GM08714 (cell line): ENCODE measurements around the gene AXIN1.
"Not testable (repeated sequence)": the region's sequence is repeated elsewhere in the genome, so short reads cannot be mapped to it uniquely, and the experiment has no call there.

Source experiments
- H3K4me3 ChIP-seq: fragments of 200-500 bp; sonication (Bioruptor generic); 2 replicates; pipeline ENCODE4 v1.5.1; 2014; ENCODE audit warnings: mild to moderate bottlenecking, low read length, inconsistent platforms
- ZNF274 ChIP-seq: IDR thresholded peaks from 2 replicates; pipeline ENCODE4 v1.6.1; 2012; ENCODE audit warnings: mild to moderate bottlenecking, low read depth, low read length

The AXIN1 gene

DNA sequence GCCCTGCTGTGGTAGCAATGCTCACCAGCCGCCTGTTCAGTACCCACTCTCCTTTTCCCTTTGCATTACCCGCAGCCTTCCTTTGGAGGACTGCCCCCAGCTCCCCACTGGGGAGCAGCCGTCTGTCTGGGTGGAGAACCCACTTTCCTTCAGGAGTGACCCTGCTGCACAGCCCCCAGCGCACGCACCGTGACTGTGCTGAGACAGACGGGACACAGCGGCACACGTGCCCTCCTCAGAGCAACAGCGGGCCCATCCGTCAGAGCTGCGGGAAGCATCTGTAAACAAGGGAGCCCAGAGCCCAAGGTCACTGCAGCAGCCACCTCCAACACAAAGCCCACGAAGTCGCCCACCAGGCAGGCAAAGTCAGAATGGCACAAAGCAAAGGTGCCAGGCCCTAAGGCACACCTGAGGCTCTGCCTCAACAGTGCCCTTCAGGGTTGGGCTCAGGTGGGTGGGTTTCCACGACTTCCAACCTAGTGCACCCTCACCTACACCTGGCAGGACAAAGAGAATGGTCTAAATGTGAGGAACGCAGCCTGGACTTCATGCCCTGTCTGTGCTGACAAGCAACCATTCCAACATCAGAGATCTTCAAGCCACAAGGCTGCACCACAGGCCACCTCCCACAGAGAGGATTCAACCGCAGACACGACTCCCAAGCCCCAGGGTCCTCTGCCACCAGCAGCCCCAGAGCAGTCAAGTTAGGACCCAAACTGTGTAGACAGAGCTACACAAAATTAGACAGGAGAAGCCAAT, 9.9 kb downstream of the AXIN1 start:
- H3K4me3 ChIP-seq, result no peak overlapping the region
- TF ChIP-seq ZNF274, result no peak

DNA sequence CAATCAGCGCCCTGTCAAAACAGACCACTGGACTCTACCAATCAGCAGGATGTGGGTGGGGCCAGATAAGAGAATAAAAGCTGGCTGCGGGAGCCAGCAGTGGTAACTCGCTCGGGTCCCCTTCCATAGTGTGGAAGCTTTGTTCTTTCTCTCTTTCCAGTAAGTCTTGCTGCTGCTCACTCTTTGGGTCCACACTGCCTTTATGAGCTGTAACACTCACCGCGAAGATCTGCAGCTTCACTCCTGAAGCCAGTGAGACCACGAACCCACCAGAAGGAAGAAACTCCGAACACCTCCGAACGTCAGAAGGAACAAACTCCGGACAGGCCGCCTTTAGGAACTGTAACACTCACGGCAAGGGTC, 10.6 kb downstream of the AXIN1 start:
- H3K4me3 ChIP-seq, result not testable (repeated sequence)

DNA sequence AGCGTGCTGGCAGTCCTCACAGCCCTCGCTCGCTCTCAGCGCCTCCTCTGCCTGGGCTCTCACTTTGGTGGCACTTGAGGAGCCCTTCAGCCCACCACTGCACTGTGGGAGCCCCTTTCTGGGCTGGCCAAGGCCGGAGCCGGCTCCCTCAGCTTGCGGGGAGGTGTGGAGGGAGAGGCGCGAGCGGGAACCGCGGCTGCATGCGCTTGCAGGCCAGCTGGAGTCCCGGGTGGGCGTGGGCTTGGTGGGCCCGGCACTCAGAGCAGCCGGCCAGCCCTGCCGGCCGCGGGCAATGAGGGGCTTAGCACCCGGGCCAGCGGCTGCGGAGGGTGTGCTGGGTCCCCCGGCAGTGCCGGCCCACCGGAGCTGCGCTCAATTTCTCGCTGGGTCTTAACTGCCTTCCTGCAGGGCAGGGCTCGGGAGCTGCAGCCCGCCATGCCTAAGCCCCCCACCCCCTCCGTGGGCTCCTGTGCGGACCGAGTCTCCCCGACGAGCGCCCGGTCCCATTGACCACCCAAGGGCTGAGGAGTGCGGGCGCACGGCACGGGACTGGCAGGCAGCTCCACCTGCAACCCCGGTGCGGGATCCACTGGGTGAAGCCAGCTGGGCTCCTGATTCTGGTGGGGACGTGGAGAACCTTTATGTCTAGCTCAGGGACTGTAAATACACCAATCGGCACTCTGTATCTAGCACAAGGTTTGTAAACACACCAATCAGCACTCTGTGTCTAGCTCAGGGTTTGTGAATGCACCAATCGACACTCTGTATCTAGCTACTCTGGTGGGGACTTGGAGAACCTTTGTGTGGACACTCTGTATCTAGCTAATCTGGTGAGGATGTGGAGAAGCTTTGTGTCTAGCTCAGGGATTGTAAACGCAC, 11.2 kb downstream of the AXIN1 start:
- not testable (repeated sequence) for H3K4me3 ChIP-seq

DNA sequence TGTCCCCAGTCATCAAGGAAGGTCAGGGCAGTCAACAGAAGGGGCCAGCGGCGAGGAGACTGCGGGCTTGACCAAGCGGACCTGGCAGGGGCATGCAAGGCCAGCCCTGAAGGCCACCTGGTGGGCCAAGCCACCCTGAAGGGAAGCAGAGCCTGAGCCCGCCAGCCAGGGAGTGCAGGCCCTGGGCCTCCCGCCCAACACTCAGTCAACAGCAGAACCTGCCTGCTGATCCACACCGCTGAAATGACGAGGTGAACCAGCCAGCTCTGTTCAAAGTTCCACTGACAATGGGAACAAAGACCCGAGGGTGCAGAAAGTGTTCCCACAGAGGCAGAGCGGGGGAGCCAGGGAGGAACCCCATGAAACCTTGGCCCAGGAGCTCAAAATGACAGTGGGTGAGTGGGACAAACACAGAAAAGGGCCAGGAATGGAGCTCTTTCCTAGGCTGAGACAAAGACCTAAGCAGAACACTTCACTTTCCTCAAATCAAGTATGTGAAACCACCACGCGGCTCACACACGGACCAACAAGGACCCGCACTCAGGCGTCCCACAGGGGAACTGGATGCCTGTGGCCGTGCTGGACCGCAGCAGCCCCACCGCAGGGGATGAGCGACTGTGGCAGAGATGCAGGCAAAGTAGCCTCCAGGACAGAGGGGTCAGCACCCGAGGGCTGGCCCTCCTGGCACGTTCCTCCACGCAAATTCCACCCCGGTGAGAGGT, 12.0 kb downstream of the AXIN1 start:
- no peak for TF ChIP-seq ZNF274
- no peak overlapping the region for H3K4me3 ChIP-seq

DNA sequence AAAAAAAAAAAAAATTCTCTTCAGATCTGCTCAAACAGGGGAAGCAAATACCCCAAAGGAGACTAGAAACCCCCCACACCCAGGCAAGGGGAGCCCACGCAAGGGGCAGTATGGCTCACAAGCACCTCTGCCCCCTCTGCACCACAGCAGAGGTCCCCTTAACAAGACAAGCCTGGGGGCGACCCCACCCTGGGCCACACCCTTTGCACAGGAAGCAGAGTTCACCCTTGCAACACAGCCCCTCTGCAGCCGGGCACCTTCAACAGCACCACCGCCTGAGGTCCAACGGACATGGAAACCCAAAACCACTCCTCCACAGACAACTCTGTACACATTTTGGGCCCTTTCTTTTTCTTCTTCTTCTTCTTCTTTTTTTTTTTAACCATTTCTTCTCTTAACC, 12.8 kb downstream of the AXIN1 start:
- no peak for TF ChIP-seq ZNF274
- H3K4me3 ChIP-seq, result no peak overlapping the region

DNA sequence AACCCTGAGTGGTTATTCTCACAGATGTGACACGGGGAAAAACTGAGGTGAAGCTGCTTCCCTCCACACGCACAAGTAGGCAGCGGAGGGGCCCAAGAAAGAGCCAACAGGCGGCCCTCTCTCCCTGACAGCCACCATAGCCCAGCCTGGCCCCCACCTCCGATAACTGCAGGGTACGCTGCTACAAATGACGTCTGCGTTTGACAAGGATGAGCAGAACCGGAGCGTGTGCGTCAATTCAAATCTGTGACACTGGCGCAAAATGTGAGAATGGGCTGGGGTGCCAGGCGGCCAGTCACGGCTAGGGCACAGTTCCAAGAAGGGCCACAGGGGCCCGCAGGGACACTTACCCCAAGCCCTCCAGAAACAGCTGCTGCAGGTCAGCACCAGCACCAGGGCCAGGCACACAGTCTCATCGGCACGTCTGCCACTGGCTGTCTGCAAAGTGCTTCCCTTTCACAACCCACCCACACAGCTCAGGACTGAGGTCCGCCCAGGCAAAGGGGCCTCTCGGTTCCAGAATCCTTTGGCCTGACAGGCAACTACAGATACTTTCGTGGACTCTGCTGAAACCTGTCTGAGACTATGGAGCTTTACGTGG, 14.4 kb downstream of the AXIN1 start:
- TF ChIP-seq ZNF274, result no peak
- H3K4me3 ChIP-seq, result no peak overlapping the region

DNA sequence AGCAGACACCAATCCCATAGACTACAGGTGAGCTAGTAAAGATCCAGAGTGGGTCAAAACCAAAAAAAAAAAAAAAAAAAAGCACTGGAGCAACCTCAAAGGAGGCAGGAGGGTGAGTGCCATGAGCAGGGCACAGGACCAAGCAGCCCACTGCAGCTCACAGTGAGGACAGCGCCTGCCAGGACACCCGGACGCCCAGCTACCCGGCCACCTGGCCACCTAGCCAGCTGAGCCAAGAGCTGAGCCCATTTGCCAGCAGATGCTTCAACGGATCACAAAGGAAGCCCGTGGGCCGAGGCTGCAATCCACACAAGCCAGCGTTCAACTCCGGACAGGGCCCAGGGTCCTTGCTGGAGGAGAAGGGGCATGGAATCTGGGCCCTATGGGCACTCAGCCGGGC, 15.1 kb downstream of the AXIN1 start:
- TF ChIP-seq ZNF274, result no peak
- H3K4me3 ChIP-seq, result no peak overlapping the region

DNA sequence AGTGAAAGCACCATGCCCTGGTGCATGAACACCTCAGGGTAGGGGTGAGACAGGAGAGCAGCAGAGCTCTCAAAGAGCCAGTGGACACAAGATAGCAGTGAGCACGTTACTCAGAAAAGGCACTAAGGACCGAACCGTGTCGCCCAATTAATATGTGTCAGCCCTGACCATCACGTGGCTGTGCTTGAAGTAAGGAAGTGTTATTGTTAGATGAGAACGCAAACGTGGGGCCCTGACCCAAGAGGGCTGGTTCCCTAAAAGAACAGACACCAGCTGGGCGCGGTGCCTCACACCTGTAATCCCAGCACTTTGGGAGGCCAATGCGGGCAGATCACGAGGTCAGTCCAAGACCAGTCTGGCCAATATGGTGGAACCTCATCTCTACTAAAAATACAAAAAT, 16.3 kb downstream of the AXIN1 start:
- no peak for TF ChIP-seq ZNF274
- H3K4me3 ChIP-seq, result no peak overlapping the region

DNA sequence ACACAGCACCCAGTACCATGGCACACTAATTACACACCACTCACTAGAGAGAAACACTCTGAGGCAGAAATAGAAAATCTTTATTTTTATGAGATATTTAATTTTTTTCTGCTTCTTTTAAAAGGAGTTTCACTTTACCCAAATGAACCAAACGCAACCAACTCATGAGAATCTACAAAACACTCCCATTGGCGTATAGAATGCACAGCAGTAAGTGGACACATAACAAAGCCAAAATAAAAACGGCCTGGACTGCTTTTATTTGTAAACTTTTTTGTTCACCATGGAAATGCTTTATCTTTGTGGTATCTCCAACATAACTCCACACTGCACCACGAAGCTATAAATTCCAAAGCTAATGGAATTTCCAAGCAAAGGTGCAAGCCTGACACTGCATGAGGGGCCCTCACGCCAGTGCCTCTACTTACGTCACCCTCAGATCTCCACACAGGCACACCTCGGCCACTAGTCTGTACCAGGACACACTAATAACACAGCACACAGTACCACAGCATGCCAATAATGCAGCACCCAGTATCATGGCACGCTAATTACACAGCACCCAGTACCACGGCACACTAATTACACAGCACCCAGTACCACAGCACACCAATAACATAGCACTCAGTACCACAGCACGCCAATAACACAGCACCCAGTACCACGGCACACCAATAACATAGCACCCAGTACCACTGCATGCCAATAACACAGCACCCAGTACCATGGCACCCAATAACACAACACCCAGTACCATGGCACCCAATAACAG, 17.5 kb downstream of the AXIN1 start:
- H3K4me3 ChIP-seq, result not testable (repeated sequence)

DNA sequence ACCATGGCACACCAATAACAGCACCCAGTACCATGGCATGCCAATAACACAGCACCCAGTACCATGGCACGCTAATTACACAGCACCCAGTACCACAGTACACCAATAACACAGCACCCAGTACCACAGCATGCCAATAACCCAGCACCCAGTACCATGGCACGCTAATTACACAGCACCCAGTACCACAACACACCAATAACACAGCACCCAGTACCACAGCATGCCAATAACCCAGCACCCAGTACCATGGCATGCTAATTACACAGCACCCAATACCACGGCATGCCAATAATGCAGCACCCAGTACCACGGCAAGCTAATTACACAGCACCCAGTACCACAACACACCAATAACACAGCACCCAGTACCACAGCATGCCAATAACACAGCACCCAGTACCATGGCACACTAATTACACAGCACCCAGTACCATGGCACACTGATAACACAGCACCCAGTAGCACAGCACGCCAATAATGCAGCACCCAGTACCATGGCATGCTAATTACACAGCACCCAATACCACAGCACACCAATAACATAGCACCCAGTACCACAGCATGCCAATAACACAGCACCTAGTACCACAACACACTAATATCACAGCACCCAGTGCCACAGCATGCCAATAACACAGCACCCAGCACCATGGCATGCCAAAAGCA, 18.2 kb downstream of the AXIN1 start:
- not testable (repeated sequence) for H3K4me3 ChIP-seq

DNA sequence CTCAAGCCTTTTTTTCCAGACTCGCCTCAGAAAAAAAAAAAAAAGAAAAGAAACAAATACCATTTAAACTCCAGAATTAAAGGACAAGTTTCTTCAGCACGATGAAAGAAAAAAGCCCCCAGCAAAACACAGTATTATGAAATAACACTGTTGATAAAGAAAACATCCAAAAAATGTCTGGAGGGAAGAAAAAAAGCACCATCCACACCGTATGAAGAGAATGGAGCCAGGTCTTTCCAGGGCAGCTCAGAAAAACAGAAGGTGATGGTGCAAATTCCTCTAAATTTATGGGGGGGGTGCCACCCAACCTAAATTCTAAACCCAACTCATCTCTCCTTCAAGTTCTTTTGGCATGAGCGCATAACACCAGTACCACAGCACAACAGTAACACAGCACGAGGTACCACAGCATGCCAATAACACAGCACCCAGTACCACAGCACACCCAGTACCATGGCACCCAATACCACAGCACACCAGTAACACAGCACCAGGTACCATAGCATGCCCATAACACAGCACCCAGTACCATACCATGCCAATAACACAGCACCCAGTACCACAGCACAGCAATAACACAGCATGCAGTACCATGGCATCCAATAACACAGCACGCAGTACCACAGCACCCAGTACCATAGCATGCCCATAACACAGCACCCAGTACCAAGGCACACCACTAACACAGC, 19.0 kb downstream of the AXIN1 start:
- no peak overlapping the region for H3K4me3 ChIP-seq
- TF ChIP-seq ZNF274, result no peak

DNA sequence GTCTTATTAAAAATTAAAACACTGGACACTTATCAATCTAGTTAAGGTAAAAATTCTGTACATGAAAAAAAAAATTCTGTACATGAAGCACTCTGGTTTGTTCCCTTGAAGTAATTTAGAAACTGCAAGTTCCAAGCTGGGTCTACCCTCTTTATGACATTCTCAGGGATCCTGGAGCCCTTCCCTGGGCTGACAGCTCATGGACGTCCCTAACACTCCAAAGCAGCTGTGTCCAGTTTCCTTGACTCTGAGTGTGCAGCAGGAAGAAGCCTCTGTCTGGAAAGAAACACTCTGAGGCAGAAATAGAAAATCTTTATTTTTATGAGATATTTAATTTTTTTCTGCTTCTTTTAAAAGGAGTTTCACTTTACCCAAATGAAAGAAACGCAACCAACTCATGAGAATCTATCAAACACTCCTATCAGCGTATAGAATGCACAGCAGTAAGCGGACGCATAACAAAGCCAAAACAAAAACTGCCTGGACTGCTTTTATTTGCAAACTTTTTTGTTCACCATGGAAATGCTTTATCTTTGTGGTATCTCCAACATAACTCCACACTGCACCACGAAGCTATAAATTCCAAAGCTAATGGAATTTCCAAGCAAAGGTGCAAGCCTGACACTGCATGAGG, 21.2 kb downstream of the AXIN1 start:
- not testable (repeated sequence) for H3K4me3 ChIP-seq

DNA sequence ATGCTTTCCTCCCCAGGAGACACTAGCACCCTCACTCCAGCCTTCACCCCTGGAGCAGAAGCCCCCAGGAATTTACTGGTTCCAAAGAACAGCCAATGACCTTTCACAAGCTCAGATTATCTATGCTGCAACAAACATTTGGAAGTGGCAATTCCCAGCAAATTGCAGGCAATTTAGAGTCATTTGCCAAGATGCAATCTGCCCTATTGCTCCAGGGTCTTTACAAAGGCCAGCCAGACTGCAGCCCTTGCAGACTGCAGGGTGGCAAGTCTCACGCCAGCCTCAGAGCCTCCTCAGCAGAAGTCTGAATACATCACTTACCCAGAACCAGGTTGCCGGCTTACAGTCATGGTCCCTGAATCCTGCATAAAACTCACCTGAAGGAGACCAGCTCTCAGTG, 21.8 kb downstream of the AXIN1 start:
- no peak overlapping the region for H3K4me3 ChIP-seq
- no peak for TF ChIP-seq ZNF274
